KMS-11 (cell line): Measurements from ENCODE around the gene DDRGK1.

ENCODE experiments used
- H2AFZ ChIP-seq: fragments of 200-600 bp; sonication (generic); 2 replicates; pipeline ENCODE4 v1.6.1; 2016; ENCODE audit warnings: antibody characterized with exemption, mixed run types, low read depth
- H3K27ac ChIP-seq: fragments of 200-600 bp; sonication (generic); 2 replicates; pipeline ENCODE4 v1.6.1; 2016; ENCODE audit warnings: mild to moderate bottlenecking, mixed run types
- H3K27me3 ChIP-seq: fragments of 200-600 bp; sonication (generic); 2 replicates; pipeline ENCODE4 v1.6.1; 2017; ENCODE audit warnings: mild to moderate bottlenecking, low read depth, mixed run types, moderate library complexity; ENCODE audit not compliant: insufficient read depth
- H3K36me3 ChIP-seq: fragments of 200-600 bp; sonication (generic); 2 replicates; pipeline ENCODE4 v1.6.1; 2017; ENCODE audit warnings: mild to moderate bottlenecking, mixed run types; ENCODE audit not compliant: insufficient read depth
- H3K4me1 ChIP-seq: fragments of 200-600 bp; sonication (generic); 2 replicates; pipeline ENCODE4 v1.6.1; 2016; ENCODE audit warnings: mild to moderate bottlenecking, low read depth, mixed run types; ENCODE audit not compliant: poor library complexity, severe bottlenecking
- H3K4me2 ChIP-seq: fragments of 200-600 bp; sonication (generic); 2 replicates; pipeline ENCODE4 v1.7.0; 2016; ENCODE audit warnings: mild to moderate bottlenecking, mixed run types
- H3K4me3 ChIP-seq: fragments of 200-600 bp; sonication (generic); IDR thresholded peaks from 2 replicates; pipeline ENCODE4 v1.6.1; 2017; ENCODE audit warnings: low read depth, low read length, mixed read lengths; ENCODE audit not compliant: insufficient read depth
- H3K79me2 ChIP-seq: fragments of 200-600 bp; sonication (generic); 2 replicates; pipeline ENCODE4 v1.6.1; 2016; ENCODE audit warnings: low read depth, mixed run types; ENCODE audit not compliant: insufficient read depth
- H3K9ac ChIP-seq: fragments of 200-600 bp; sonication (generic); 2 replicates; pipeline ENCODE4 v1.6.1; 2016; ENCODE audit warnings: mild to moderate bottlenecking, mixed run types
- H4K20me1 ChIP-seq: fragments of 200-600 bp; sonication (generic); 2 replicates; pipeline ENCODE4 v1.6.1; 2016; ENCODE audit warnings: mild to moderate bottlenecking, mixed run types; ENCODE audit not compliant: insufficient read depth
- CTCF ChIP-seq: fragments of 200-600 bp; sonication (generic); conservative IDR thresholded peaks from 2 replicates; pipeline ENCODE4 v1.6.1; 2017; ENCODE audit warnings: low read depth, mild to moderate bottlenecking, antibody characterized with exemption, low read length, moderate library complexity, mixed read lengths

DDRGK1 gene

GRCh38 chr20:3172126-3172932 lies 32.2 kb downstream of the DDRGK1 start:
- Histone ChIP-seq H4K20me1 (no peaks in the 10 kb centered on the region), H3K79me2 (no peaks in the 10 kb centered on the region), H3K27me3 (no peaks in the 10 kb centered on the region), H2AFZ (peak overlapping the region; percentile 26; the same call in 1 of the 2 replicates), H3K27ac (no peak overlapping the region), H3K4me2 (no peak overlapping the region), H3K36me3 (no peaks in the 10 kb centered on the region), H3K9ac (no peak overlapping the region), H3K4me1 (no peaks in the 10 kb centered on the region), H3K4me3 (no peak overlapping the region)
- no peak for TF ChIP-seq CTCF

- Histone ChIP-seq H3K4me3 (no peak overlapping the region), H3K4me2 (no peak overlapping the region), H3K9ac (no peak overlapping the region), H3K36me3 (no peaks in the 10 kb centered on the region), H3K79me2 (no peaks in the 10 kb centered on the region), H4K20me1 (no peaks in the 10 kb centered on the region), H2AFZ (no peak overlapping the region), H3K27me3 (no peaks in the 10 kb centered on the region), H3K4me1 (no peaks in the 10 kb centered on the region), H3K27ac (no peak overlapping the region)
- no peak for TF ChIP-seq CTCF
These were observed 32.9 kb downstream of the DDRGK1 start for GRCh38 chr20:3171391-3172125.

- no peak for TF ChIP-seq CTCF
- Histone ChIP-seq H4K20me1 (no peaks in the 10 kb centered on the region), H3K4me2 (no peak overlapping the region), H3K4me1 (no peaks in the 10 kb centered on the region), H3K9ac (no peak overlapping the region), H3K36me3 (no peaks in the 10 kb centered on the region), H3K27me3 (no peaks in the 10 kb centered on the region), H2AFZ (no peak overlapping the region), H3K27ac (no peak overlapping the region), H3K79me2 (no peaks in the 10 kb centered on the region), H3K4me3 (no peak overlapping the region)
These were observed 35.5 kb downstream of the DDRGK1 start for GRCh38 chr20:3168829-3169590.

- H3K4me2 ChIP-seq = no peak overlapping the region
- H3K4me1 ChIP-seq = no peaks in the 10 kb centered on the region
- no peaks in the 10 kb centered on the region for H3K79me2 ChIP-seq
- no peak overlapping the region for H2AFZ ChIP-seq
- no peak for TF ChIP-seq CTCF
- no peaks in the 10 kb centered on the region for H3K27me3 ChIP-seq
- no peak overlapping the region for H3K9ac ChIP-seq
- H3K36me3 ChIP-seq = no peaks in the 10 kb centered on the region
- no peak overlapping the region for H3K27ac ChIP-seq
- no peak overlapping the region for H3K4me3 ChIP-seq
- H4K20me1 ChIP-seq = no peaks in the 10 kb centered on the region
These were observed 36.2 kb downstream of the DDRGK1 start for GRCh38 chr20:3168079-3168828.
